Measurements from ENCODE around the gene FSTL5. TPM values are rescaled to one million over a fixed set of nuclear protein-coding genes. Genes with fewer than 3 reads are reported as not detected.

FSTL5 gene
- total RNA-seq, 1 donor from 2014 or later = 0.08 TPM

- Mint-ChIP-seq H3K36me3 (ENCODE audit: low read depth, unreplicated experiment) (no peaks in the 10 kb centered on the region), H3K4me1 (ENCODE audit: unreplicated experiment) (peaks cover 3% of the 10 kb centered on the region), H3K27ac (ENCODE audit: unreplicated experiment) (no peak overlapping the region), H3K4me3 (ENCODE audit: unreplicated experiment) (no peak overlapping the region), H3K9me3 (ENCODE audit: unreplicated experiment) (no peaks in the 10 kb centered on the region), H3K27me3 (ENCODE audit: unreplicated experiment) (no peaks in the 10 kb centered on the region)
- DNase-seq (ENCODE audit: low spot score) = no peak
- TF ChIP-seq CTCF (IDR thresholded peaks at IDR 0.05; ENCODE audit: unreplicated experiment) = no peak
Measured at GRCh38 chr4:161525121-161525520, 638.7 kb downstream of the FSTL5 start.

GRCh38 chr4:161522031-161522430, 641.8 kb downstream of the FSTL5 start:
- peaks cover 3% of the 10 kb centered on the region for H3K4me1 Mint-ChIP-seq (ENCODE audit: unreplicated experiment)
- H3K36me3 Mint-ChIP-seq (ENCODE audit: low read depth, unreplicated experiment) = no peaks in the 10 kb centered on the region
- no peak for DNase-seq (ENCODE audit: low spot score)
- no peak overlapping the region for H3K4me3 Mint-ChIP-seq (ENCODE audit: unreplicated experiment)
- no peaks in the 10 kb centered on the region for H3K27me3 Mint-ChIP-seq (ENCODE audit: unreplicated experiment)
- TF ChIP-seq CTCF (IDR thresholded peaks at IDR 0.05; ENCODE audit: unreplicated experiment) = no peak
- no peak overlapping the region for H3K27ac Mint-ChIP-seq (ENCODE audit: unreplicated experiment)
- H3K9me3 Mint-ChIP-seq (ENCODE audit: unreplicated experiment) = no peaks in the 10 kb centered on the region

- H3K4me3 Mint-ChIP-seq (ENCODE audit: unreplicated experiment) = no peak overlapping the region
- H3K27me3 Mint-ChIP-seq (ENCODE audit: unreplicated experiment) = no peaks in the 10 kb centered on the region
- H3K9me3 Mint-ChIP-seq (ENCODE audit: unreplicated experiment) = no peaks in the 10 kb centered on the region
- peaks cover 3% of the 10 kb centered on the region for H3K4me1 Mint-ChIP-seq (ENCODE audit: unreplicated experiment)
- no peaks in the 10 kb centered on the region for H3K36me3 Mint-ChIP-seq (ENCODE audit: low read depth, unreplicated experiment)
- no peak for TF ChIP-seq CTCF (IDR thresholded peaks at IDR 0.05; ENCODE audit: unreplicated experiment)
- no peak for DNase-seq (ENCODE audit: low spot score)
- no peak overlapping the region for H3K27ac Mint-ChIP-seq (ENCODE audit: unreplicated experiment)
Measured at GRCh38 chr4:161519611-161520010, 644.2 kb downstream of the FSTL5 start.

GRCh38 chr4:161517941-161518340, 645.9 kb downstream of the FSTL5 start:
- Mint-ChIP-seq H3K4me3 (ENCODE audit: unreplicated experiment) (no peak overlapping the region), H3K27me3 (ENCODE audit: unreplicated experiment) (no peaks in the 10 kb centered on the region), H3K27ac (ENCODE audit: unreplicated experiment) (no peak overlapping the region), H3K9me3 (ENCODE audit: unreplicated experiment) (no peaks in the 10 kb centered on the region), H3K4me1 (ENCODE audit: unreplicated experiment) (peaks cover 3% of the 10 kb centered on the region), H3K36me3 (ENCODE audit: low read depth, unreplicated experiment) (no peaks in the 10 kb centered on the region)
- no peak for DNase-seq (ENCODE audit: low spot score)
- TF ChIP-seq CTCF (IDR thresholded peaks at IDR 0.05; ENCODE audit: unreplicated experiment) = no peak

GRCh38 chr4:161505141-161505540, 658.7 kb downstream of the FSTL5 start:
- Mint-ChIP-seq H3K27me3 (ENCODE audit: unreplicated experiment) (no peaks in the 10 kb centered on the region), H3K9me3 (ENCODE audit: unreplicated experiment) (no peaks in the 10 kb centered on the region), H3K4me3 (ENCODE audit: unreplicated experiment) (no peak overlapping the region), H3K27ac (ENCODE audit: unreplicated experiment) (no peak overlapping the region), H3K4me1 (ENCODE audit: unreplicated experiment) (no peaks in the 10 kb centered on the region), H3K36me3 (ENCODE audit: low read depth, unreplicated experiment) (no peaks in the 10 kb centered on the region)
- no peak for DNase-seq (ENCODE audit: low spot score)
- no peak for TF ChIP-seq CTCF (IDR thresholded peaks at IDR 0.05; ENCODE audit: unreplicated experiment)
